GM21390 (cell line): ENCODE data around the gene TMEM212.

Source experiments
- ATAC-seq: cut with Tn5 transposase; IDR thresholded peaks from one replicate; pipeline ENCODE4 v1.9.1; 2021; ENCODE audit not compliant: unreplicated experiment

The TMEM212 gene

GRCh38 chr3:171833789-171834460, 9.2 kb upstream of the TMEM212 start:
- no peak for ATAC-seq

DNA sequence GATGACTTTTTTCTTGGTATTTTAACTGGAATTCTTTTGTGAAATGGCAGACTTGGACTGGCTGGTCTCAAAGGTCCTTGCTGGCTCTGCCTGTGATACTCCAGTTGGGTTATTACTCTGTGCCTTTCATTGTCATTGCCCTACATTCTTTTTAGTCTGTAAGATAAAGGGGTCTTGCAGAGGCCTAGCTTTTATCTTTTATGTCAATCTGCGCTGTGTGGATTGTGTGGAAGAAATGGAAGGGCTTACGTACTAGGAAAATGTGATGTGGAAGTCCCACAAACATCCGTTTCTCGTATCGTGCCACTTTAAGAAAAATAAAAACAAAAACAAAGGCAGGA, 8.7 kb upstream of the TMEM212 start:
- ATAC-seq: no peak

- no peak for ATAC-seq
Measured at GRCh38 chr3:171835116-171835515, 8.0 kb upstream of the TMEM212 start.

DNA sequence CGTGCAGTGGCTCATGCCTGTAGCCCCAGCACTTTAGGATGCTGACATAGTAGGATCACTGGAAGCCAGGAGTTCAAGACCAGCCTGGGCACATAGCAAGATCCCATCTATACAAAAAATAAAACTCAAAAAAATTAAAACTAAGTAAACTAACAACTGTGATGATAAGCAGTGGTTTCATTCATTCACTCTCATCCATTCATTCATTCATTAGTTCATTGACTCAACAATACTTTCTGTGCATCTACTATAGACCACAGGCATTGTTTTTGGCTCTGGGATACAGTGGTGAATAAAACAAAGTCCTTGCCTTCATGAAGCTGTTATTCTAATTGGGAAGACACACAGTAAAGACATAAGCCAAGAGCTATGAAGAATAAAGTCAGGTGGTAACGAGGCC, 7.5 kb upstream of the TMEM212 start:
- no peak for ATAC-seq

DNA sequence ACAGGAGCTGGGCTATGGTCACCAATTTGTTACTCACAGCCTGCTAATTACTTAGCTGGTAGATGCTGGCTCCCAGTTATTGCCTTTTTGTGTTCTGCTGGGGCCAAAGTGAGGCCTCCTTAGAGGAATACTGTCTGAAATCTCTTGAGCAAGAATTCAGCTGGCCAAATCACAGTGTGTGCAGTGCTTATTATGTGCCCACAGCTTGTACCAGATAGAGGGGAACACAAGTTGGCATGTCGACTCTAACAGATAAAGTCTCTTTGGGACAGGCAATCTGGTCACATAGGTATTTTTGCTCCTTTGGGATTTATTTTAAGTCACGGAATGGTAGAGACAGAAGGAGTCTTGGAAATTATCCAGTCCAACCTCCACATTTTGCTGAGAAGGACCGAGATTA, 6.3 kb upstream of the TMEM212 start:
- no peak for ATAC-seq

GRCh38 chr3:171837698-171838097, 5.5 kb upstream of the TMEM212 start:
- ATAC-seq: no peak

- no peak for ATAC-seq
Measured at GRCh38 chr3:171838218-171838720, 4.9 kb upstream of the TMEM212 start.

DNA sequence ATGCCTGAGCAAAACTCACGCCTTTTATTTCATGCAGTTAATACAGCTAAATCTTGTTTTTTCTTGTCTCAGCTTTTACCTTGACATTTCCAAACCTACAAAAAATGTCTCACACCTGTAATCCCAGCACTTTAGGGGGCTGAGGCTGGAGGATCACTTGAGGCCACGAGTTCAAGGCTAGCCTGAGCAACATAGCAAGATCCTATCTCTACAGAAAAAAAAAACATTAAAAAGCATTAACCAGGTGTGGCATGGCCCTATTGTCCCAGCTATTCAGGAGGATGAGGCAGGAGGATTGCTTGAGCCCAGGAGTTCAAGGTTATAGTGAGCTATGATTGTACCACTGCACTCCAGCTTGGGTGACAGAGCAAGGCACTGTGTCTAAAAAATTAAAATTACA, 3.9 kb upstream of the TMEM212 start:
- no peak for ATAC-seq

- no peak for ATAC-seq
Measured at GRCh38 chr3:171840445-171840810, 2.7 kb upstream of the TMEM212 start.

DNA sequence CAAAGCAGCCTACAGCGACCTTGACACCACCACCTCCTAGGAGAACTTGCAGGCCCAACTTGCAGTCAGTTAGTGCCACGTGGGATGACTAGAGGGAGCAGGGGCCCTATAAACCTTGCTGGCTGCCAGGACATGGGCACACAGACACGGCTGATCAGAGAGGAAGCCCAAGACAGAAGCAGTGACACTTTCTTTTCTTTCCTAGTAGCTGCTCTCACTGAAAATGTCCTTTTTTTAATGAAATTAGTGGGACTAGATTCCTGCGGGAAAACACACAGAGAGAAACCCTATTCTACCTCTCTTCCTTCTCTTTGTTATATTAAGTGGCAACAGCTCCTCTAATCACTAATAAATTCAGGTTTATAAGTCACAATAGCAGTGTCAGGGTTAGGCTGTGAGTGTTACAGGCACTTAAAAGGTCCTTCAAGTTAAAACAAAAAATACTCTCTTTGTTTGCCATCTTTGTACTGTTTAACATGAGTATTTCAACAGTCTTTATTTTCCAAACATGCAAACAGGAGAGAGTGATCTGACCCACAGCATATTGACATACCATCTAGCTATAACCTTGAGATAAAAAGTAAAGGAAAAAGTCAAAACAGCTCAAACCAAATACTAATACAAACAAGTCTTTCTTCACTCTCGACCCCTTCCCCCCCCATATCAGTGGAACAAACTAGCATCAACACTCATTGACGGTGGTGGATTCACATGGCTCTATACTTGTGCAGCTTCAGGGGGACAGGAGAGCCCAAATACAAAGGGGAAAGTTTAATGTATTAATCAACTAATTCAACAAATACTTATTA, 2.1 kb upstream of the TMEM212 start:
- ATAC-seq: no peak

DNA sequence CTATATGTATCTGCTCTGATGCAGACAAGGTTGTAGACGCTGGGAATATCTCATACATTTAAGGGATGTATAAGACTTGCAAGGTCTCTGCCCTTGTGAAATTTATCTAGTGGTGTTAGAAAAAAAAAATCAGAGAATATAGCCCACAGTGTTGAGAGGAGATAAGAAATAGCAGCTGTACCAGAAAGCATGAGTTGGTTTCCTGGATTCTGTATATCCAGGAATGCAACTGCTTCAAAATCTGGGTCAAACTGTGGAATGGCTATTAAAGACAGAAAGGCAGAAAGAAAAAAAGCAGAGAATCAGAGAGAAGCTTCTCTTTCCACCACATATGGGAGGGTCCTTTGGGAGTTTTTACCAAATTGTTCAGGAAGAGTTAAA, 1.5 kb upstream of the TMEM212 start:
- ATAC-seq: no peak

DNA sequence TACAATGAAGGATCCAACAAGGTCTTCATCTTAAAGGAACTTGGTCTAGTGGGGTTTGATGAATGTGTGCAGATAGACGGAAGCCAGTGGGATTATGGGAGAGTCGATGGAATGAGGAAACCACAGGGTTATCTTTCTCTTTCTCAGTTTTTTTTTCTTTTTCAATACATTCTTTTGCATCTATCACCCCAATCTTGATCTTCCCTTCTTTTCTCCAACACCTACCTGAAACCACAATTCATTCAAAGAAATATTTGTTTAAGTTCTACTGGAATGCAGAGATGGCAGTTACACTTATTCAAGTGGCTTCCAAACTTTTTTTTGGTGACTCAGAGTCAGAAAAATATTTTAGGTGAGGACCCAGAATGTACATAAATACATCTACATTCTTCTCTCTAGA, 1.7 kb downstream of the TMEM212 start:
- ATAC-seq: no peak

DNA sequence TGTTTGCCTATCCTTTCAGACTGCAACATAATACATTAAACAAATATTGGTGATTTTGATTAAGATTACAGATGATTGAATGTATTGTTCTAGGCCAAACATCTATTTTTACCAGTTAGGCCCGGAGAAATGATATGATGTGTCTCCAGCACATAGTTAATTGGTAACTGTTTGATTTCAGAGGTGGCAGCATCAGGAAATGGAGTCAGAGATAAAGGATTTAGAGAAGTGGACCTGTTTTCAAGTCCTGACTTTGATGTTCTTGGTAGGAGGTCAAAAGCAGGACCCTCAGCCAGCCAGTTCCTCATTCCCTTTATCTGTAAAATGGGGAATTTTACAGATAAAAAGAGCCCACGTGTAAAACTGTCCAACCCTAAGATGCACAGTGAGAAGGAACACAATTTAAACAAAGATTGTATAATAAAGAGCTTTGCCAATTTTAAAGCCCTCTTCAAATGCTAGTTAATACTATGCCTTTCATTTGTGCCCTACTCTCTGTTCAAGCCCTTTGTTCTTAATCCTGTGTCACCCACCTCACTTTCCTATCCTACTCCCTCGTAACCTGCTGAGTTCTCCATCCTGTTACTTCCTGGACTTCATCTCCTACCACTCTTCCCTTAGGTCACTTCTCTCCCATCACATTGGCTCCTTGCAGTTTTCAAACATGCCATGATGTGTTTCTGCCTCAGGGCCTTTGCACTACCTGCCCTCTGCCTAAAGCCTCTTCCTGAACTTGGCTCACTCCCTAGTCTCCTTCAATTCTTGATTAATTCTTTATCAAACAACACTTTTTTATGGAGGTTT, 2.5 kb downstream of the TMEM212 start:
- no peak for ATAC-seq

GRCh38 chr3:171846597-171846996, 3.4 kb downstream of the TMEM212 start:
- ATAC-seq: peak; percentile 99

DNA sequence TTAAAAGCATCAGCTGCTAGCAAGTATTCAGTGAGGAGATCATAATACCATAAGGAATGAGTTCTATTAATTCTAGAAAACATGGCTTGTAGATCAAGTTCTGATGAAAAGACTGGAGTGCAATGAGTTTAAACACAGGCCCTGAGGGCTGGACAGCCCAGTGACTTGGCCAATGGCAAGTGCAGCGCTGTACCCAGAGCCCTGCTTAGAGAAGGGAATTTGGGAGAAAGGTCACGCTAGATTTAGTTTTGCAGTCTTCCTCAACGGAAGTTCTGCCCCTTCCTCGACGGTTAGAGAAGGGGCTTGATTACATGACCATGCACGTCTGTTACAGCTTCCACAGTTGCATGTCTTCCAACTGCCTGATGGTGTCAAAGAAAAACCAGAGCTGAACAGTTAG, 4.0 kb downstream of the TMEM212 start:
- ATAC-seq: no peak

GRCh38 chr3:171847595-171848259, 4.6 kb downstream of the TMEM212 start:
- ATAC-seq: no peak

DNA sequence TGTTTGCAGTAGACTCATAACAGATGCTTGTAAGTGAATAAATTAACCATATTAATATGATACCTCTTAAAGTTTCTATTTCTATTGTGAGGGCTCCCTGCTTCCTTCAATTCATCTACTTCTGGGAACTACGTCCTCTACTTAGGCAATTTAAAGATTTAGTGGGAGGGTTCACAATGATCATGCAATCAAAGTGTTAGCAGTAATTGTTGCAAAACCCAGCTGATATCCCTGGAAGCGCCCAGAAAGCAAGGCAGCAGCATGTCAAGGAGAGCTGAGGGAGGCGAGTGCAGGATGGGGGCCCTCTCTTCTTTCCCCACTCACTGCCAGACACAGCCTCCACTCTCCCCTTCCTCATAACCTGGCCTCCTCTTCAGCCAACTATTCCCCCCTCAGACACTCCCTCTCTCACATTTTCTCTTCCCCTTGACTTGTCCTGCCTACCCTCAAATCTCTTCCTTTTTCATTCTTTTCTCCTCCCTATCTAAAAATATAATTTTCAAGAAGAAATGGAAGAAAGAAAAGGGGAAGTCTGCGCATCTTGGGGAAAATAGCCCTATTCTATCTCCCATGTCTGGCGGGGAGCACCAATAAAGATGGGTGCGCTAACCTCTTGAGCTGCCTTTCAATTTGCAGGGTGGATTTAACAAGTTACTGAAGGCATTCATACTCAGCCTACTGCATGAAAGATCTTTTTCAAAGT, 6.6 kb downstream of the TMEM212 start:
- no peak for ATAC-seq

- ATAC-seq: no peak
Measured at GRCh38 chr3:171850320-171850959, 7.3 kb downstream of the TMEM212 start.

- ATAC-seq: no peak
Measured at GRCh38 chr3:171850960-171851659, 8.0 kb downstream of the TMEM212 start.

DNA sequence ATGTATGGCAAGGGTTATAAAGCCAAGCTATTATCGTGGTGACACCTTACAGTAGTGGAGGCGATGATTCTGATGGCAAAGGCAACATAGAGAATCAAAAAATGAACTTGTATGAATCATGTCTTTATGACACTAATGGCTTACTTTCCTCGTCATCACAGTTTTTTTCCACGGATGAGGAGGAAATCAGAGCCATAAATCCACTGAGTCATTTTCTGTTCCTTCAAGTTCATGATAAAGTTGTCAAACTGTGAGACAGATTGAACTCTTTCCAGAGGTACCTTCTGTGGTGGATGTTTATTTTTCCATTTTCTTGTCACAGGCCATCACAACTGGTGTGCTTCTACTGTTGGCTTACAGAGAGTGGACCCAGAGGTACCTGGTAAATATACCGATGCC, 8.5 kb downstream of the TMEM212 start:
- ATAC-seq: no peak
